GM21423 (cell line): ENCODE measurements around the gene METRNL.

Experiments used
- ATAC-seq: cut with Tn5 transposase; IDR thresholded peaks from one replicate; pipeline ENCODE4 v1.9.1; 2021; ENCODE audit warnings: mild to moderate bottlenecking, moderate library complexity; ENCODE audit not compliant: unreplicated experiment

METRNL gene

GRCh38 chr17:83078378-83079351, 744 bp upstream of the METRNL start:
- ATAC-seq = no peak

GRCh38 chr17:83079766-83080578, 563 bp downstream of the METRNL start:
- ATAC-seq = peak; percentile 3

- no peak for ATAC-seq
These were observed 1.1 kb downstream of the METRNL start for GRCh38 chr17:83080579-83080857.

GRCh38 chr17:83080858-83081683, 1.7 kb downstream of the METRNL start:
- ATAC-seq = no peak

GRCh38 chr17:83081684-83082201, 2.3 kb downstream of the METRNL start:
- no peak for ATAC-seq

- ATAC-seq = no peak
These were observed 3.0 kb downstream of the METRNL start for GRCh38 chr17:83082424-83082823.

GRCh38 chr17:83082909-83083367, 3.5 kb downstream of the METRNL start:
- ATAC-seq = no peak

- no peak for ATAC-seq
These were observed 4.2 kb downstream of the METRNL start for GRCh38 chr17:83083368-83084201.

GRCh38 chr17:83084214-83084613, 4.8 kb downstream of the METRNL start:
- ATAC-seq = no peak

GRCh38 chr17:83084621-83085056, 5.2 kb downstream of the METRNL start:
- no peak for ATAC-seq

- ATAC-seq = no peak
These were observed 5.7 kb downstream of the METRNL start for GRCh38 chr17:83085103-83085502.

- no peak for ATAC-seq
These were observed 6.3 kb downstream of the METRNL start for GRCh38 chr17:83085526-83086198.

- no peak for ATAC-seq
These were observed 6.9 kb downstream of the METRNL start for GRCh38 chr17:83086199-83086880.

- no peak for ATAC-seq
These were observed 7.7 kb downstream of the METRNL start for GRCh38 chr17:83086907-83087787.

- no peak for ATAC-seq
These were observed 8.5 kb downstream of the METRNL start for GRCh38 chr17:83087788-83088360.

- no peak for ATAC-seq
These were observed 9.0 kb downstream of the METRNL start for GRCh38 chr17:83088451-83088850.

- ATAC-seq = no peak
These were observed 9.5 kb downstream of the METRNL start for GRCh38 chr17:83088909-83089308.
